NK-92 (cell line): ENCODE data around the gene SHTN1.

Source experiments
- DNase-seq: peaks from one replicate; lab custom pipeline; 2025; ENCODE audit not compliant: unreplicated experiment; lab: John Stamatoyannopoulos, UW

SHTN1 gene

GRCh38 chr10:116838143-116838725 is 166.8 kb downstream of the SHTN1 start:
- no peak for DNase-seq

GRCh38 chr10:116836902-116837523 is 168.0 kb downstream of the SHTN1 start:
- no peak for DNase-seq

GRCh38 chr10:116836083-116836482 is 168.9 kb downstream of the SHTN1 start:
- no peak for DNase-seq

GRCh38 chr10:116835658-116836057 is 169.3 kb downstream of the SHTN1 start:
- no peak for DNase-seq

GRCh38 chr10:116833986-116834985 is 170.7 kb downstream of the SHTN1 start:
- DNase-seq, result no peak

GRCh38 chr10:116831790-116832189 is 173.2 kb downstream of the SHTN1 start:
- no peak for DNase-seq
